HPDE6-E6E7 (cell line): ENCODE measurements around the gene NR2C2.

Source experiments
- DNase-seq: peaks from one replicate; pipeline ENCODE4 v3.0.0; 2011; ENCODE audit warnings: missing footprints; ENCODE audit errors: extremely low spot score

NR2C2 gene

GRCh38 chr3:15063656-15064286 is 116.4 kb downstream of the NR2C2 start:
- no peak for DNase-seq

- no peak for DNase-seq
Measured at GRCh38 chr3:15064299-15064834, 117.0 kb downstream of the NR2C2 start.

- DNase-seq = peak; percentile 76
Measured at GRCh38 chr3:15064835-15065549, 117.6 kb downstream of the NR2C2 start, which contains the start of gene MRPS25. Gene MRPS25 (minus strand): TSS chr3:15065315. CDS start chr3:15065194, 121 bp downstream.

- no peak for DNase-seq
Measured at GRCh38 chr3:15065550-15066007, 118.2 kb downstream of the NR2C2 start.

GRCh38 chr3:15066467-15066866 is 119.1 kb downstream of the NR2C2 start:
- no peak for DNase-seq

- DNase-seq = no peak
Measured at GRCh38 chr3:15069441-15069840, 122.1 kb downstream of the NR2C2 start.

GRCh38 chr3:15071699-15072098 is 124.3 kb downstream of the NR2C2 start:
- DNase-seq = no peak

- DNase-seq = no peak
Measured at GRCh38 chr3:15074500-15074899, 127.1 kb downstream of the NR2C2 start.

- DNase-seq = no peak
Measured at GRCh38 chr3:15079091-15079490, 131.7 kb downstream of the NR2C2 start.

GRCh38 chr3:15081960-15082664 is 134.7 kb downstream of the NR2C2 start:
- DNase-seq = no peak

- DNase-seq = no peak
Measured at GRCh38 chr3:15083252-15083651, 135.9 kb downstream of the NR2C2 start.

GRCh38 chr3:15086263-15086662 is 138.9 kb downstream of the NR2C2 start:
- no peak for DNase-seq

- DNase-seq = no peak
Measured at GRCh38 chr3:15086699-15087098, 139.3 kb downstream of the NR2C2 start.

- DNase-seq = no peak
Measured at GRCh38 chr3:15089201-15089600, 141.8 kb downstream of the NR2C2 start.

GRCh38 chr3:15091575-15091974 is 144.2 kb downstream of the NR2C2 start:
- no peak for DNase-seq

GRCh38 chr3:15092686-15093085 is 145.3 kb downstream of the NR2C2 start:
- no peak for DNase-seq

- DNase-seq = no peak
Measured at GRCh38 chr3:15094187-15094875, 146.9 kb downstream of the NR2C2 start.

- DNase-seq = no peak
Measured at GRCh38 chr3:15096046-15096445, 148.7 kb downstream of the NR2C2 start.

- no peak for DNase-seq
Measured at GRCh38 chr3:15097891-15098290, 150.5 kb downstream of the NR2C2 start.
